H1 (cell line): Measurements from ENCODE around the gene IGSF23. TPM values are rescaled to one million over a fixed set of nuclear protein-coding genes. Genes with fewer than 3 reads are reported as not detected.

ENCODE experiments used
- CTCF ChIA-PET: fragments of 300-600 bp; sonication (Branson Sonifier 250); formaldehyde crosslinking; loops from one replicate; lab custom pipeline; 2021; ENCODE audit not compliant: partially characterized antibody; lab: Charles Lee
- POLR2A ChIA-PET: fragments of 300-600 bp; sonication (Branson Sonifier 250); formaldehyde crosslinking; loops from one replicate; lab custom pipeline; 2021; ENCODE audit warnings: inconsistent platforms; ENCODE audit not compliant: partially characterized antibody; lab: Charles Lee
- DNase-seq, 2 experiments: peaks; one replicate each; pipeline versions ENCODE4 v3.0.0 to v3.0.0-alpha.2; 2010 to 2022; ENCODE audit warnings: low spot score in 2 of 2, low read depth in 1 of 2, mixed read lengths in 1 of 2
- FAIRE-seq: peaks from 2 replicates; lab custom pipeline; 2011; peaks lifted over from hg19 to GRCh38; lab: Jason Lieb, UNC
- H2AFZ ChIP-seq: 2 replicates; pipeline ENCODE4 v1.8.1; 2012; ENCODE audit warnings: low read length, inconsistent platforms
- H2AK5ac ChIP-seq: 2 replicates; pipeline ENCODE4 v1.6.1; 2013; ENCODE audit warnings: low read depth, low read length
- H2BK120ac ChIP-seq: replicated peaks from 2 replicates; pipeline ENCODE3; 2013; ENCODE audit warnings: low read depth, low read length, inconsistent platforms
- H2BK12ac ChIP-seq: 2 replicates; pipeline ENCODE4 v1.6.1; 2013; ENCODE audit warnings: low read depth, low read length
- H2BK15ac ChIP-seq: 2 replicates; pipeline ENCODE4 v1.6.1; 2013; ENCODE audit warnings: low read length
- H2BK20ac ChIP-seq: 2 replicates; pipeline ENCODE4 v1.6.1; 2013; ENCODE audit warnings: low read length
- H2BK5ac ChIP-seq: 2 replicates; pipeline ENCODE4 v1.6.1; 2013; ENCODE audit warnings: low read depth, low read length
- H3K14ac ChIP-seq: 2 replicates; pipeline ENCODE4 v1.6.1; 2013; ENCODE audit warnings: inconsistent platforms; ENCODE audit not compliant: insufficient read length
- H3K18ac ChIP-seq: 2 replicates; pipeline ENCODE4 v1.6.1; 2013; ENCODE audit warnings: low read length; ENCODE audit errors: extremely low read depth
- H3K23ac ChIP-seq: 2 replicates; pipeline ENCODE4 v1.6.1; 2013; ENCODE audit warnings: inconsistent platforms; ENCODE audit not compliant: insufficient read length
- H3K23me2 ChIP-seq: 2 replicates; pipeline ENCODE4 v1.6.1; 2013; ENCODE audit warnings: low read depth, low read length
- H3K27ac ChIP-seq: 2 replicates; pipeline ENCODE4 v1.6.1; 2011; ENCODE audit warnings: low read depth, low read length, inconsistent platforms
- H3K27me3 ChIP-seq, 4 experiments: replicated peaks in 1 of 4; 1 replicate in 1 of 4; 2 replicates in 3 of 4; pipeline versions ENCODE4 v1.6.1 to v1.8.1; 2011 to 2013; ENCODE audit warnings: low read length in 3 of 4, mild to moderate bottlenecking in 3 of 4, inconsistent platforms in 2 of 4, mixed read lengths in 2 of 4, moderate library complexity in 1 of 4; ENCODE audit not compliant: control insufficient read depth in 3 of 4, insufficient read depth in 3 of 4; ENCODE audit errors: extremely low read depth in 1 of 4
- H3K36me3 ChIP-seq, 4 experiments: 2 replicates each; pipeline versions ENCODE4 v1.6.1 to v1.8.1; 2011 to 2013; ENCODE audit warnings: mild to moderate bottlenecking in 4 of 4, low read length in 3 of 4, moderate library complexity in 2 of 4, control low read depth in 1 of 4, inconsistent platforms in 1 of 4; ENCODE audit not compliant: insufficient read depth in 4 of 4, control insufficient read depth in 2 of 4
- H3K4ac ChIP-seq: replicated peaks from 2 replicates; pipeline ENCODE3; 2013; ENCODE audit warnings: low read length, low read depth, mixed read lengths, inconsistent platforms; ENCODE audit not compliant: insufficient read length
- H3K4me1 ChIP-seq, 4 experiments: replicated peaks in 1 of 4; 1 replicate in 1 of 4; 2 replicates in 3 of 4; pipeline versions ENCODE4 v1.6.1 to v1.8.1; 2011 to 2013; ENCODE audit warnings: low read length in 3 of 4, inconsistent platforms in 2 of 4, mixed read lengths in 1 of 4; ENCODE audit not compliant: insufficient read depth in 4 of 4, control insufficient read depth in 3 of 4
- H3K4me2 ChIP-seq, 2 experiments: 2 replicates each; pipeline versions ENCODE4 v1.6.1 to v1.8.1; 2011 to 2013; ENCODE audit warnings: low read depth in 2 of 2, low read length in 2 of 2, control low read depth in 1 of 2, inconsistent platforms in 1 of 2, mild to moderate bottlenecking in 1 of 2; ENCODE audit not compliant: insufficient read depth in 1 of 2
- H3K4me3 ChIP-seq, 4 experiments: fragments of 200-600, 300-600 bp in 1 of 4; sonication (generic), shearing (Covaris generic), sonication (Bioruptor Twin) in 1 of 4; 2 replicates each; pipeline versions ENCODE4 v1.5.1 to v1.8.1; 2011 to 2016; ENCODE audit warnings: low read length in 4 of 4, low read depth in 3 of 4, control low read depth in 2 of 4, inconsistent platforms in 2 of 4, mild to moderate bottlenecking in 2 of 4, mixed read lengths in 1 of 4, moderate library complexity in 1 of 4; ENCODE audit not compliant: insufficient read depth in 2 of 4; ENCODE audit errors: extremely low read depth in 1 of 4
- H3K56ac ChIP-seq: replicated peaks from 2 replicates; pipeline ENCODE3; 2013; ENCODE audit warnings: low read depth, mild to moderate bottlenecking, mixed read lengths, low read length, inconsistent platforms; ENCODE audit not compliant: insufficient read length
- H3K79me1 ChIP-seq: 2 replicates; pipeline ENCODE4 v1.6.1; 2013; ENCODE audit warnings: low read depth, low read length, control low read depth
- H3K79me2 ChIP-seq, 2 experiments: 2 replicates each; pipeline versions ENCODE4 v1.6.1 to v1.8.1; 2012 to 2013; ENCODE audit warnings: low read length in 2 of 2, mild to moderate bottlenecking in 2 of 2, inconsistent platforms in 1 of 2; ENCODE audit not compliant: insufficient read depth in 2 of 2, control insufficient read depth in 1 of 2
- H3K9ac ChIP-seq, 4 experiments: replicated peaks in 1 of 4; 1 replicate in 1 of 4; 2 replicates in 3 of 4; pipeline versions ENCODE4 v1.6.1 to v1.8.1; 2011 to 2013; ENCODE audit warnings: low read depth in 3 of 4, low read length in 3 of 4, control low read depth in 2 of 4, mild to moderate bottlenecking in 2 of 4, moderate library complexity in 2 of 4, inconsistent platforms in 1 of 4; ENCODE audit errors: extremely low read depth in 1 of 4
- H3K9me3 ChIP-seq, 2 experiments: 2 replicates each; pipeline versions ENCODE4 v1.6.1 to v1.8.1; 2012 to 2013; ENCODE audit warnings: mild to moderate bottlenecking in 2 of 2, moderate library complexity in 2 of 2, control low read depth in 1 of 2, inconsistent platforms in 1 of 2, low read depth in 1 of 2, low read length in 1 of 2, mixed read lengths in 1 of 2; ENCODE audit not compliant: insufficient read depth in 2 of 2
- H4K20me1 ChIP-seq, 2 experiments: replicated peaks in 1 of 2; 2 replicates each; pipeline versions ENCODE3 to v1.8.1; 2011 to 2013; ENCODE audit warnings: inconsistent platforms in 2 of 2, low read length in 2 of 2, mild to moderate bottlenecking in 1 of 2; ENCODE audit not compliant: insufficient read depth in 2 of 2, control insufficient read depth in 1 of 2
- H4K5ac ChIP-seq: 2 replicates; pipeline ENCODE4 v1.6.1; 2013; ENCODE audit warnings: low read length, low read depth, mixed read lengths, inconsistent platforms; ENCODE audit not compliant: insufficient read length
- H4K8ac ChIP-seq: 2 replicates; pipeline ENCODE4 v1.8.0; 2013; ENCODE audit warnings: mild to moderate bottlenecking, moderate library complexity, low read length, inconsistent platforms; ENCODE audit not compliant: insufficient read depth; ENCODE audit errors: extremely low read depth
- H4K91ac ChIP-seq: replicated peaks from 2 replicates; pipeline ENCODE3; 2013; ENCODE audit warnings: low read length, mixed read lengths, inconsistent platforms; ENCODE audit not compliant: insufficient read length
- FOSL1 ChIP-seq: IDR thresholded peaks from 2 replicates; pipeline ENCODE4 v1.6.1; 2011; ENCODE audit warnings: mild to moderate bottlenecking, low read depth, low read length, moderate library complexity; ENCODE audit not compliant: insufficient read depth
- HDAC6 ChIP-seq: IDR thresholded peaks from one replicate; pipeline ENCODE4 v1.7.1; 2012; ENCODE audit warnings: low read depth, mild to moderate bottlenecking, inconsistent platforms, low read length, moderate library complexity
- KDM5A ChIP-seq: fragments of 200-600 bp; IDR thresholded peaks from 2 replicates; pipeline ENCODE4 v1.7.1; 2012; ENCODE audit warnings: mild to moderate bottlenecking, low read length, inconsistent platforms, mixed read lengths
- POLR2AphosphoS5 ChIP-seq: IDR thresholded peaks from 2 replicates; pipeline ENCODE4 v1.6.1; 2011; ENCODE audit warnings: low read depth, low read length
- SRF ChIP-seq: IDR thresholded peaks from 2 replicates; pipeline ENCODE4 v1.6.1; 2011; ENCODE audit warnings: mild to moderate bottlenecking, low read depth, low read length, moderate library complexity
- TCF12 ChIP-seq: IDR thresholded peaks from 2 replicates; pipeline ENCODE4 v1.6.1; 2011; ENCODE audit warnings: low read depth, mild to moderate bottlenecking, low read length
- YY1 ChIP-seq: IDR thresholded peaks from 2 replicates; pipeline ENCODE4 v1.6.1; 2011; ENCODE audit warnings: low read depth, mild to moderate bottlenecking, low read length
- ZNF274 ChIP-seq: IDR thresholded peaks from 2 replicates; pipeline ENCODE4 v1.7.0; 2012; ENCODE audit warnings: low read length, borderline replicate concordance; ENCODE audit errors: extremely low read depth
- WGBS, 2 experiments: shearing (Covaris generic) in 1 of 2; methylation state at CpG; one replicate each; pipeline versions ENCODE4 v1.1.6 to v1.1.7; 2013 to 2015; ENCODE audit warnings: low lambda C conversion rate in 2 of 2, mixed read lengths in 2 of 2, inconsistent platforms in 1 of 2, low coverage in 1 of 2, missing lambda C conversion rate in 1 of 2; ENCODE audit not compliant: insufficient replicate concordance in 2 of 2, insufficient coverage in 1 of 2, insufficient read length in 1 of 2; ENCODE audit errors: extremely low coverage in 1 of 2, missing lambda C conversion rate in 1 of 2; 5-methylcytosine and 5-hydroxymethylcytosine counted together
- polyA plus RNA-seq, 7 experiments: library from polyadenylated mRNA; depleted of rRNA in 3 of 7; stranded (reverse) in 5 of 7; unstranded in 2 of 7; fragments of >200 nt in 5 of 7; fragments of 200-250 nt in 2 of 7; gene quantifications; 1 replicate in 5 of 7; 2 replicates in 1 of 7; 4 replicates in 1 of 7; pipeline versions ENCODE4 v1.2.1 to v1.2.3, GENCODE V29; 2011 to 2013; ENCODE audit warnings: missing spikeins in 2 of 7, mixed read lengths in 2 of 7
- total RNA-seq: library from RNA; stranded (reverse); fragmentation: NEBNext Ultra II Directional; extraction: Animal tissue kit (Norgen Biotek cat#: 25700); gene quantifications from 2 replicates; pipeline ENCODE4 v1.2.1, GENCODE V29; 2021

IGSF23 gene
- total and polyA plus RNA-seq, 2 of the 8 experiments (the other 6 are each of a cell fraction or from before 2014, with no cell fraction given) = not detected

GRCh38 chr19:44567745-44568144, 45.6 kb upstream of the IGSF23 start:
- Histone ChIP-seq H4K91ac (no peak overlapping the region), H3K4me1 (no peaks in the 10 kb centered on the region), H3K23me2 (no peaks in the 10 kb centered on the region; the same call in 1 of the 2 replicates), H3K14ac (no peak overlapping the region), H2AFZ (no peak overlapping the region), H2BK120ac (no peak overlapping the region), H3K4me3 (no peak overlapping the region), H2BK15ac (no peak overlapping the region), H2AK5ac (no peak overlapping the region), H4K5ac (no peak overlapping the region), H3K27me3 (no peaks in the 10 kb centered on the region), H3K36me3 (no peaks in the 10 kb centered on the region), H3K9me3 (no peaks in the 10 kb centered on the region), H4K8ac (no peak overlapping the region), H3K4ac (no peak overlapping the region), H3K9ac (no peak overlapping the region), H3K23ac (no peak overlapping the region), H3K79me2 (no peaks in the 10 kb centered on the region), H3K18ac (no peak overlapping the region), H3K79me1 (no peaks in the 10 kb centered on the region), H3K27ac (no peak overlapping the region), H2BK5ac (no peak overlapping the region), H3K4me2 (no peak overlapping the region), H2BK20ac (no peak overlapping the region), H4K20me1 (no peaks in the 10 kb centered on the region), H2BK12ac (no peak overlapping the region), H3K56ac (no peak overlapping the region)
- POLR2A ChIA-PET = no interaction called here
- TF ChIP-seq SRF (no peak), POLR2AphosphoS5 (no peak), HDAC6 (no peak), ZNF274 (no peak), FOSL1 (no peak), TCF12 (no peak), YY1 (no peak), KDM5A (no peak)
- no peak for FAIRE-seq
- no peak for DNase-seq
- CTCF ChIA-PET = interaction anchor here (1.3 kb wide), 1 partner anchor 99 kb away, joined by 3 read pairs; no protein-coding TSS in a partner anchor
- WGBS, 2 experiments = 86% methylated on average over 2 of the region's 2 CpGs; no CpG with 5 or more reads in 1 of the 2 experiments
